Stimulated activated CD8-positive, alpha-beta memory T cell treated with anti-CD3 and anti-CD28 coated beads, Interleukin-7, amount 100 ng/mL, for 24 hours (primary cell): ENCODE results near the gene TSPOAP1.

Experiments
- DNase-seq: peaks from one replicate; pipeline ENCODE4 v3.0.0-alpha.2; 2020; ENCODE audit warnings: low read depth

The TSPOAP1 gene

GRCh38 chr17:58278661-58279015, 50.0 kb downstream of the TSPOAP1 start:
- DNase-seq, result no peak

GRCh38 chr17:58277802-58278595, 50.6 kb downstream of the TSPOAP1 start:
- DNase-seq, result no peak

- no peak for DNase-seq
These were observed 51.3 kb downstream of the TSPOAP1 start for GRCh38 chr17:58277107-58277801.

GRCh38 chr17:58276423-58276822, 52.2 kb downstream of the TSPOAP1 start:
- DNase-seq, result no peak

- no peak for DNase-seq
These were observed 53.2 kb downstream of the TSPOAP1 start for GRCh38 chr17:58275417-58275816.

DNA sequence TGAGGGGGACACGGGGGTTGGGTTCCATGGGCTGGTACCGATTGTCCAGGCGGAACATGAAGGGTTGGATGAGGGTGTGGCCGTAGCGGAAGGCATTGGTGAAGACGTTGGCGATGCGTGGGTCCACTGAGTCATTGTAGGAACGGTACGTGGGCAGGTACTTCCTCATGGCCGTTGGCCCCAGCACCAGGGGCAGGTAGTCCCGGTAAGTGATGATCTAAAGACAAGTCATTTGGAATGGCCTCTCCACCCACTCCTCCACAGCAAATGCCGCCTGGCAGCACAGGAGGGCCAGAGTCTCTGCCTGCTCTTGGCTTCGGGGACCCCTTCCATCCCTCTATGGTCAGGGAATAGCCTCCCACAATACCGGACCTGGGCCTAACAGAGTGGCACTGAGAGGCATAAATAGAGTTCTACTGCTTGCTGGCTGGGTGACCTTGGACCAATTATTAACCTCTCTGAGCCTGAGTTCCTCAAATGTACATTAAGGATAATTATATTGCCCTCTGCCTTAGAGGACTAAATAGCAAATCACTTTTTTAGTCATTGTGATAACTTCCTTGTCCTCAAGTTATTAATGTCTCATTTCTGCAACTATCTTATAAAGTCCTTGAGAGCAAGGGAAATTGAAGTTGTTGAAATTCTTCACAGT, 55.0 kb downstream of the TSPOAP1 start:
- DNase-seq, result no peak

GRCh38 chr17:58272367-58273280, 56.0 kb downstream of the TSPOAP1 start:
- no peak for DNase-seq

DNA sequence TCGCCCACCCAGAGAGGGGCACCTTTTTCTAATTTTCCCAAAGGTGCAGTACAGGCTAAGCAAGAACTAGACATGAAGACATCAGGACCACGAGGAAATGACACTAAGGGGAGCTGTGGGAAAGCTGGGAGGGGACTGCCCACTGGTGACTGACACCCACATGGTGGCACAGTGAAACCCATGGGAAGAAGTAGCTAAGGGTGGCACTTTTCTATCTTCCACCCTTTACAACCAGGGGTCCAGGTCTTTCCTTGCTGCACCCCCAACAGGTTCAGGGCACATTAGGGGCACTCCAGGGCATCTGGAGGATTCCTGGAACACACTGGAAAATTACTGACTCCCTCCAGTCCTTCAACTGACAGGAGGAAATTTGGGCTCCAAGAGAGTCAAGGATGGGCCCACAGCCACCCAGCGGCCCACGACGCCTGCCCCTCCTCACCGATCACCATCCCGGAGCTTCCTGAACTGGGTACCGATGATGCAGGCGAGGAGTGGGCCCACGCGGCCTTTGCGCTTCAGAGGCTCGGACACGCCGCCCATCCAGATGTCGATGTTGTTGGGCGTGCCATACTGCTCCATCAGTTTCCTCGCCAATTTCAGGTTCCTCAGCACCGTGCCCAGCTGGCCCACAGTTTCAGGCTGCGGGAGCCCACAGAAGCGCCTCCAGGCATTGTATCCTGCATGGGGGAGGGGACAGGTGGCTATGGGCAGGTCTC, 57.2 kb downstream of the TSPOAP1 start:
- DNase-seq, result no peak

DNA sequence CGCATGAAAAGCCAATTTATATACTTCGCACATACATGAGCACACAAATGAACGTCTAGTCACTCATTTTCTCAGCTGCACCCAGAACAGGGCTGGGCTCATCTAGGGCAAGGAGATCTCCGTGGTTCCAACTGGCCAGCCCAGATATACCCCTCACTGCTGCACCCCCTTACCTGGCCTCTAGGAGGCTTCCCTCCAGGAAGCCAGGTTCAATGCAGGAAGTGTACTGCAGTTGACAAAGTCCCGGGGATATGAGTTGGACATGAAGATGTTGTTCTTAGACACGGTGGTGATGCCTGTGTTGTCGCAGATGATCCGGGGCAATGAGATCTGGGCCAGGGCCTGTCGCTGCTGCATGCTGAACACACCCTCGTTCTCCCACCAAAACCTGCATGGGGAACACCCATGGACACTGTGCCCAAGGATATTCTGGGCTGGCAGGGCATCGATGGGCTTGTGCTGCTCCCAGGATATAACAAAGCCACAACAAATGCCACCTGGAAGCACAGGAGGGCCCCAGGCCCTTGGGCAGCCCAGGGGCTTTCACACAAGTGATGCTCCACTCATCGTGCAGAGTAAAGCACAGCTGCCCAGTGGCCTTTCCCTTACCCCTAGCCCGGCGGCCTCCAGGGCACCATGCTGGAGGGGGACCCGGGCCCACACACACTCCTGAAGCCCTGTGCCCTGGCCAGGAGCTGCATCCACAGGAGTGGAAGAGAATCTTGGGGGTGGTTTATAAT, 57.9 kb downstream of the TSPOAP1 start:
- DNase-seq, result no peak

- DNase-seq, result no peak
These were observed 58.9 kb downstream of the TSPOAP1 start for GRCh38 chr17:58269557-58270291.

DNA sequence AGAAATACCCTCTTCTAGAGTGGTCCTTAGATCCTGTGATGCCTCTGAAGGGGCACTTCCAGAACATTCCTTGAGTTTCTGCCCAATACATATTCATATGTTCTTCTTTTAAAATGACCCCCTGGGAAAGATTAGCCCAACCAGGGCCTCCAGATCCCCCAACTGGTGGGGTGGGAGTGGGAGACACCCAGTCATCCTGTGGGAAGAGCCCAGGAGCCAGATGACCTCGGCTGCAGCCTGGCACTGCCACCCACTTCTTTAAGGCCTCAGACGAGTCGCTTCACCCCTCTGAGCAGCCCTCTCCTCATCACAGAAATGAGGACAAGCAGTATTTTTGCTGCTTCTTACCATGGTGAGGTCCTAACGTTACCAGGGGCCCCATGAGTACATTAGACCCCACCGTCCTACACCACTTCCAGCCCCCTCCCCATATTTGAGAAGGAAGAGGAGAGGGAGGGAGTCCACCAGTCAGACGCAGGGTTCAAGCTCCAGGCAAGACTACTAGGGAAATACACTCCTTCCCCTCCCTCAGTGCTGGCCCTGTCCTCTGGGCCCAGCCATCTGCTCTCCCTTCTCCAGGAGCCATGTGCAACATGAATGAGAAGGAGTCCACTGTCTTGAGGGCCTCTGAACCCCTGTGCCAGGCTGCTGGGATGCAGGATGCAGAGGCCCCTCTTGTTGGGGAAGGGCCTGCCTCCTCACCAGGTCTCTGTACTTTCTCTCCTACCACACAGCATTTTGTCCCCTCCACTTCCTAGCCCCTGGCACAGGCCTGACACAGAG, 59.6 kb downstream of the TSPOAP1 start:
- DNase-seq, result no peak

GRCh38 chr17:58268326-58268725, 60.3 kb downstream of the TSPOAP1 start:
- no peak for DNase-seq

DNA sequence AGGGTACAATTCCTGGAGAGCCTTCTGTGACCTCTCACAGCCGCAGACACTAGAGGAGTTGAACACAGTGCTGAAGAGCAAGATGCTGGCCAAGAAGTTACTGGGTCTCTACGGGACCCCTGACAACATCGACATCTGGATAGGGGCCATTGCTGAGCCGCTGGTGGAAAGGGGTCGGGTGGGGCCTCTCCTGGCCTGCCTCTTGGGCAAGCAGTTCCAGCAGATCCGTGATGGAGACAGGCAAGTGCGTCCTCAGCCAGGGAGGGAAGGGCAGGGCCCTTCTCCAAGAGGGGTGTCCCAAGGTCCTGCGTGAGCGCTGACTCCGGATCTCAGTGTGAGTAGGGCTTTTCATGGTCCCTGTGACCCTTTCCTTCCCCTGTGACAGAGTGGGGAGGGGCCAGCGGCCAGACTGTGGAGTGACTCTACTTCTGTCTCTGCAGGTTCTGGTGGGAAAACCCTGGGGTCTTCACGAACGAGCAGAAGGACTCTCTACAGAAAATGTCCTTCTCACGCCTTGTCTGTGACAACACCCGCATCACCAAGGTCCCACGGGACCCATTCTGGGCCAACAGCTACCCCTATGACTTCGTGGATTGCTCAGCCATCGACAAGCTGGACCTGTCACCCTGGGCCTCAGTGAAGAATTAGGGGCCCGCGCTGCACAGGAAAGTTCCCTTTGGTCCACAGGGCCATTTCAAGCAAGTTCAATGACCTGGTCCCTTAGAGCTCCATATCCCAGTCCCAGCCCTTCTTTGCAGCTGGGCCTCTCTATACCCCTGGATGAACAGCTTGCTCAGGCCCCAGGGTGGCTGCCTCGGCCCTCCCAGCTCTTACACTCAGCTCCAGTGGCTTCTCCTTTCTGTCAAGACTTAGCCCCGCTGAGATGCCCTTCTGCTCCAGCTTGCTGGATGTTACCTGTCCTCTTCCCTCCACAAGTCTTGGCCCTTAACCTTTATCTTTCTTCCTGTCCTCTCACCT, 61.0 kb downstream of the TSPOAP1 start:
- DNase-seq, result no peak

DNA sequence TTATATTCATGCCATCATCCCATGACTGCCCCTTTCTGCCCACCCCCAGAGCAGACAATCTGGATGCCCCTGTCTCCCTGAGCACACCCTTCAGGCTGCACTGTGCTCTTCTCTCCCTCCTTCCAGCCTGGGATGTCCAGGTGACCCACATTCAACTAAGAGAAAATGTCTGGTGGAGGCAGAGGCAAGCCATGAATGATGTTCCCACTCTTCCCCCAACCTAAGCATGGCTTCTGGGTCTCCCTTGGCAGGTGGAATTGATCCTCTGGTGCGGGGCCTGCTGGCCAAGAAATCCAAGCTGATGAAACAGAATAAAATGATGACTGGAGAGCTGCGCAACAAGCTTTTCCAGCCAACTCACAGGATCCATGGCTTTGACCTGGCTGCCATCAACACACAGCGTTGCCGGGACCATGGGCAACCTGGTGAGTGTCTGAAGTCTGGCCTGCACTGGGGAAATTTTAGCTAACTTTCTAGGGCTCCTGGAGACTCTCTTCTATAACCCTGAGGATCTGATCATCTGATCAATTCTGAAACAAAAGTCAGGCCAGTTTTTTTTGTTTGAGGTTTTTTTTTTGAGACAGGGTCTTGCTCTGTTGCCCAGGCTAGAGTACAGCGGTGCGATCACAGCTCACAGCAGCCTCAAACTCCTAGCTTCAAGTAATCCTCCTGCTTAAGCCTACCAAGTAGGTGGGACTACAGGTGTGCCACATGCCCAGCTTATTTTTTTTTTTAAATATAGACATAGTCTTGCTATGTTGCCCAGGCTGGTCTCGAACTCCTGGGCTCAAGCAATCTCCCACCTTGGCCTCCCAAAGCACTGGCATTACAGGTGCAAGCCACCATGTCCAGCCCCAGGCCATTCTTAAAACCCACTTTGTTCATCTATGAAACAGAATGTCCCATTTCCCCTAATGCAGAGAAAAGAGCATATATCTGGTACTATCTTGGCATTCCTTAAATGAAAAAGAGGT, 62.4 kb downstream of the TSPOAP1 start:
- DNase-seq, result no peak

DNA sequence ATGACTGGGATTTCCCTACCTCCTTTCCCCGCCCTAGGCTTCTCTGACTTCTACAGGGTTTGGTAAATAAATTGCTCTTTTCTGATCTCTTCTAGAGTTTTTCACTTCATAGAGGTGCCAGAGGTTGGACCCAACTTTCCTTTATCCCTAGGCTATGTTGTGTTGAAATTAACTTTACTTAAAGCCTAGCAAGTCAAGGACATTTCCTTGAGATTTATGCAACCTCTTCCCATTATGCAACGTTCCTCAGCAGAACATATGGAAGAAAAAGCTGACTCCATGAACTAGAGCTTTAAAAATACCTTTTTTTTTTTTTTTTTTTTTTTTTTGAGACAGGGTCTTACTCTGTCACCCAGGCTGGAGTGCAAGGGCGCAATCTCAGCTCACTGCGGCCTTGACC, 63.3 kb downstream of the TSPOAP1 start:
- DNase-seq, result no peak

- DNase-seq, result no peak
These were observed 64.0 kb downstream of the TSPOAP1 start for GRCh38 chr17:58264407-58265103.
